DOHH2 (cell line): Measurements from ENCODE around the gene TEPSIN.

Source experiments
- H3F3A ChIP-seq: fragments of 200-600 bp; sonication (generic), shearing (Covaris generic); 2 replicates; pipeline ENCODE4 v1.6.0; 2016; ENCODE audit warnings: antibody characterized with exemption, mild to moderate bottlenecking; ENCODE audit not compliant: control insufficient read depth, insufficient read depth
- H3K27ac ChIP-seq: fragments of 200-600 bp; sonication (generic); 2 replicates; pipeline ENCODE4 v1.5.1; 2014; ENCODE audit warnings: low read depth, mild to moderate bottlenecking, low read length, moderate library complexity
- H3K27me3 ChIP-seq: fragments of 200-600 bp; sonication (generic); 2 replicates; pipeline ENCODE4 v1.6.1; 2014; ENCODE audit warnings: mild to moderate bottlenecking, low read length, mixed read lengths; ENCODE audit not compliant: control insufficient read depth
- H3K36me3 ChIP-seq: fragments of 200-600 bp; sonication (generic); 2 replicates; pipeline ENCODE4 v1.6.1; 2014; ENCODE audit warnings: mild to moderate bottlenecking, low read length, moderate library complexity, mixed read lengths; ENCODE audit not compliant: control insufficient read depth
- H3K4me1 ChIP-seq: fragments of 200-600 bp; sonication (generic); 2 replicates; pipeline ENCODE4 v1.6.1; 2014; ENCODE audit warnings: mild to moderate bottlenecking, low read length, mixed read lengths; ENCODE audit not compliant: control insufficient read depth
- H3K4me2 ChIP-seq: fragments of 200-600 bp; sonication (generic); 2 replicates; pipeline ENCODE4 v1.6.0; 2014; ENCODE audit warnings: mild to moderate bottlenecking, low read length, moderate library complexity
- H3K4me3 ChIP-seq: fragments of 200-600 bp; sonication (generic); 2 replicates; pipeline ENCODE4 v1.5.1; 2014; ENCODE audit warnings: mild to moderate bottlenecking, low read length, mixed read lengths
- H3K79me2 ChIP-seq: fragments of 200-600 bp; sonication (generic); 2 replicates; pipeline ENCODE4 v1.6.1; 2014; ENCODE audit warnings: mild to moderate bottlenecking, low read length, mixed read lengths; ENCODE audit not compliant: control insufficient read depth
- H3K9me2 ChIP-seq: fragments of 200-600 bp; sonication (generic); replicated peaks from 2 replicates; pipeline ENCODE4 v1.6.1; 2014; ENCODE audit warnings: mild to moderate bottlenecking, low read length, mixed read lengths; ENCODE audit not compliant: control insufficient read depth
- H3K9me3 ChIP-seq: fragments of 200-600 bp; sonication (generic); 2 replicates; pipeline ENCODE4 v1.6.1; 2014; ENCODE audit warnings: antibody characterized with exemption, low read length, mixed read lengths; ENCODE audit not compliant: control insufficient read depth, insufficient read depth
- H4K20me1 ChIP-seq: fragments of 200-600 bp; sonication (generic); 2 replicates; pipeline ENCODE4 v1.6.0; 2014; ENCODE audit warnings: low read depth, mild to moderate bottlenecking, antibody characterized with exemption, low read length, moderate library complexity; ENCODE audit not compliant: control insufficient read depth, insufficient read depth
- EZH2phosphoT487 ChIP-seq: fragments of 200-600 bp; sonication (generic); IDR thresholded peaks from 2 replicates; pipeline ENCODE4 v1.6.1; 2017; ENCODE audit warnings: borderline replicate concordance, mild to moderate bottlenecking, antibody characterized with exemption, low read length, moderate library complexity, mixed read lengths
- TF ChIP-seq, protein P1 (sequence below): fragments of 200-600 bp; sonication (generic); IDR thresholded peaks from one replicate; pipeline ENCODE4 v1.5.1; 2014; ENCODE audit warnings: antibody characterized with exemption, mild to moderate bottlenecking, low read depth, low read length; ENCODE audit not compliant: poor library complexity, severe bottlenecking

The TEPSIN gene

DNA sequence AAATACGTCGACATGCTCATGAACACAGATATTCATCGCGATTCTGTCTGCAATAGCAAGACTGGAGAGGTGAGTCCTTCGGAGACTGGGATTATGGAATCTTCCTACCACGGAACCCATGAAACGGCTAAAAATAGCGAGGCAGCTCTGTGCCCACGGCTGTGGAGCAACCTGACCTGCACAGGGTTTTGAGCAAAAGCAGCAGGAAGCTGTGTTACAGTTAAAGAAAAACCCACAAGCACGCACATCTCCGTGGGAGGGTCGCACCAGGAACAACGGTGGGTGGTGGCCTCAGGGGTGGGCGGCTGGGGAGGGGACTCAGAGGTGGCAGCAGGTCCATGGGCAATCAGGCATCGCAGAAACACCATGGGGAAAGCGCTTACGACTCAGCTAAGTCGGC, 31.4 kb upstream of the TEPSIN start:
- H3K9me2 ChIP-seq, result no peaks in the 10 kb centered on the region
- no peak overlapping the region for H3K27ac ChIP-seq
- H3F3A ChIP-seq, result 0 out of 2 replicates have a peak, but pooled peaks cover 2% of the 10 kb centered on the region
- TF ChIP-seq EZH2phosphoT487, result no peak
- TF ChIP-seq, protein P1, sequence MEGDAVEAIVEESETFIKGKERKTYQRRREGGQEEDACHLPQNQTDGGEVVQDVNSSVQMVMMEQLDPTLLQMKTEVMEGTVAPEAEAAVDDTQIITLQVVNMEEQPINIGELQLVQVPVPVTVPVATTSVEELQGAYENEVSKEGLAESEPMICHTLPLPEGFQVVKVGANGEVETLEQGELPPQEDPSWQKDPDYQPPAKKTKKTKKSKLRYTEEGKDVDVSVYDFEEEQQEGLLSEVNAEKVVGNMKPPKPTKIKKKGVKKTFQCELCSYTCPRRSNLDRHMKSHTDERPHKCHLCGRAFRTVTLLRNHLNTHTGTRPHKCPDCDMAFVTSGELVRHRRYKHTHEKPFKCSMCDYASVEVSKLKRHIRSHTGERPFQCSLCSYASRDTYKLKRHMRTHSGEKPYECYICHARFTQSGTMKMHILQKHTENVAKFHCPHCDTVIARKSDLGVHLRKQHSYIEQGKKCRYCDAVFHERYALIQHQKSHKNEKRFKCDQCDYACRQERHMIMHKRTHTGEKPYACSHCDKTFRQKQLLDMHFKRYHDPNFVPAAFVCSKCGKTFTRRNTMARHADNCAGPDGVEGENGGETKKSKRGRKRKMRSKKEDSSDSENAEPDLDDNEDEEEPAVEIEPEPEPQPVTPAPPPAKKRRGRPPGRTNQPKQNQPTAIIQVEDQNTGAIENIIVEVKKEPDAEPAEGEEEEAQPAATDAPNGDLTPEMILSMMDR, result no peak
- no peaks in the 10 kb centered on the region for H3K27me3 ChIP-seq
- no peak overlapping the region for H3K4me2 ChIP-seq
- no peaks in the 10 kb centered on the region for H3K9me3 ChIP-seq
- no peaks in the 10 kb centered on the region for H4K20me1 ChIP-seq
- H3K4me3 ChIP-seq, result no peak overlapping the region
- peaks cover 24% of the 10 kb centered on the region; the same call in 1 of the 2 replicates for H3K36me3 ChIP-seq
- no peaks in the 10 kb centered on the region for H3K79me2 ChIP-seq
- H3K4me1 ChIP-seq, result no peaks in the 10 kb centered on the region

DNA sequence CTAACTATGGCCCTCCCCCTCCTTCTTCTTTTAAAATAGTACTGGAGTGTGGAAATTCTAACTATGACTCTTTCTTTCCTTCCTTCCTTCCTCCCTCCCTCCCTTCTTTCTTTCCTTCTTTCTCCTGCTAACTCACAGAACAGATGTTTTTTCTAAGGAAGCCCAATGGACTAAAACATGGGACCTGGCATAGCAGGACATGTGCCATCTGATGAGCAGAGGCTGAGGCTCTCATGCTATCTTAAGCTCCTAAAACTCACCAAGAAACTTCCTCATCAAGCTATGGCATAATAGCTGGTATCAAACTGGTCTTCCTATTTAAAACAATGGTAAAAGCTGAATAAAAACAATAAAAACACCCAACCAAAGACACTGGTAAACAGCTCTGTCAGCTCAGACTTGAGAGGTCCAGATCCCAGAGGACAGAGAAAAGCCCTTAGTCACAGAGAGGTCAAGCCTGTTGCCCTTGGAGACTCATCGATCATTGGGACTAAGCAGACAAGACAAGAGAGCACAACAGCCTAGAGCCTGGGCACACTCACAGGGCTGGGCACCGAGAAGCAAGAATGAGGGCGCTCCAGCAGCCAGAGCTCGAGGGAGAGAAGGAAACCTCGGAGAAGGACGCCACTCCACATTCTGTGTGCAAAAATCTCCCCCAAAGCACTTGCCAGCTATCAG, 28.7 kb upstream of the TEPSIN start:
- no peaks in the 10 kb centered on the region for H3K27me3 ChIP-seq
- H3F3A ChIP-seq, result 0 out of 2 replicates have a peak, but pooled peaks cover 2% of the 10 kb centered on the region
- no peaks in the 10 kb centered on the region for H4K20me1 ChIP-seq
- H3K4me1 ChIP-seq, result no peaks in the 10 kb centered on the region
- H3K4me2 ChIP-seq, result no peak overlapping the region
- H3K9me2 ChIP-seq, result no peaks in the 10 kb centered on the region
- H3K79me2 ChIP-seq, result no peaks in the 10 kb centered on the region
- peaks cover 11% of the 10 kb centered on the region; the same call in 1 of the 2 replicates for H3K36me3 ChIP-seq
- no peak overlapping the region for H3K4me3 ChIP-seq
- H3K27ac ChIP-seq, result no peak overlapping the region
- TF ChIP-seq, protein P1, result no peak
- no peak for TF ChIP-seq EZH2phosphoT487
- no peaks in the 10 kb centered on the region for H3K9me3 ChIP-seq

DNA sequence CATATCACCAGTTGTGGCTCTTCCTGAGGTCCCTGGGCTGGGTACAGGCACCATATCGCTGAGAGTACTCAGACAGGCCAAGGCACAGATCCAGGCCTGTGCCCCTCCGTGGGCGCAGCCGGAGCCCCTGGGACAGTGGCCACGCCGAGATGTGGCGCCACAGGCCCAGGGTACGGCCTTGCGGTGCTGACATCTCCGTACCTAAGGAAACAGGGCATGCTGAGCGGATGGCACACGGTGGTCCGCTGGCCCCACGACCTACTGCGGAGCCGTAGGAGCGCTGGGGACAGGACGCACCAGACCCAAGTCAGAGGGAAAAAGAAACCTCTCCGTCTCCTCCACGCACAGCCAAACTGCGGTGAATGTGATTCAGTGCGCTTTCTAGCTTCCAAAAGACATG, 26.7 kb upstream of the TEPSIN start:
- H3K4me1 ChIP-seq, result no peaks in the 10 kb centered on the region
- H3F3A ChIP-seq, result 0 out of 2 replicates have a peak, but pooled peaks cover 2% of the 10 kb centered on the region
- H3K79me2 ChIP-seq, result no peaks in the 10 kb centered on the region
- no peaks in the 10 kb centered on the region for H3K9me2 ChIP-seq
- peaks cover 13% of the 10 kb centered on the region; the same call in 1 of the 2 replicates for H3K36me3 ChIP-seq
- H4K20me1 ChIP-seq, result no peaks in the 10 kb centered on the region
- H3K27ac ChIP-seq, result no peak overlapping the region
- H3K4me2 ChIP-seq, result no peak overlapping the region
- no peaks in the 10 kb centered on the region for H3K27me3 ChIP-seq
- no peak overlapping the region for H3K4me3 ChIP-seq
- H3K9me3 ChIP-seq, result no peaks in the 10 kb centered on the region
- no peak for TF ChIP-seq EZH2phosphoT487
- TF ChIP-seq, protein P1, result no peak
